GM19452 (cell line): ENCODE results near the gene VAMP1.
"Not testable (repeated sequence)": the region's sequence is repeated elsewhere in the genome, so short reads cannot be mapped to it uniquely, and the experiment has no call there.

Experiments
- ATAC-seq: cut with Tn5 transposase; IDR thresholded peaks from one replicate; pipeline ENCODE4 v1.9.1; 2021; ENCODE audit not compliant: unreplicated experiment

VAMP1 gene

DNA sequence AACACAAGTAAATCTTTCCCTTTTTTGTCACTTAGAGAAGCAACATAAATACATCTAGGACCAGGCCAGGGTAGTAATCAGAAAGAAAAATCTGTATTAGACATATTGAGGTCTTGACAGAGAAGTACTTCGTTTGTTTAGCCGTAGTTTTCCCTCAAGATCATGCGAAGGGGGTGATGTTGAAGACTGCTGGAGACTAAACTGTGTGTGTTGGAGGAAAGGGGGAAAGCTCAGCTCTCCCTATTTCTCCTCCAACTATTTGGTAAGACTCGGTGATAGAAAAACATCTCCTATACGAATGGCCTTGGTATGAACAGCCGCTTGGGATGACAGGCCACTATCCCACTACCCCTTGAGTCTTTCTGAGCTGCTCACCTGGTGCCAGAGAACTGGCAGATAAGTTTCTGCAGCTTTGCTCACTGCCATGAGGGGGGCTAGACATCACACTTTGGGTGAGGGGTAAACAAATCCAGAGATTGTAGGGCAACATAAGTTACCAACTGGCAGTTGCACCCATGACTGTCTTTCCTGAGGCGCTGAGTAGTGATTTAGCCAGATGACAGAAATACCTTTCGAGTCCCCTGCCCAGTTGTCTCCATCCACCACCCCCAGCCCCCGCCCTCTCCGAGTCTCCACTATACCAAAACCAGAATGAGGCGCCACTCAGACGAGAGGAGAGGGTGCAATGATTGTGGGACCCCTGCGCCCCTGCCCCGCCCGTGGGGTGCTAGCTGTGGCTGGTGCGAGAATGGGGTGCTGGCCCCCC, 685 bp downstream of the VAMP1 start:
- ATAC-seq, result no peak

DNA sequence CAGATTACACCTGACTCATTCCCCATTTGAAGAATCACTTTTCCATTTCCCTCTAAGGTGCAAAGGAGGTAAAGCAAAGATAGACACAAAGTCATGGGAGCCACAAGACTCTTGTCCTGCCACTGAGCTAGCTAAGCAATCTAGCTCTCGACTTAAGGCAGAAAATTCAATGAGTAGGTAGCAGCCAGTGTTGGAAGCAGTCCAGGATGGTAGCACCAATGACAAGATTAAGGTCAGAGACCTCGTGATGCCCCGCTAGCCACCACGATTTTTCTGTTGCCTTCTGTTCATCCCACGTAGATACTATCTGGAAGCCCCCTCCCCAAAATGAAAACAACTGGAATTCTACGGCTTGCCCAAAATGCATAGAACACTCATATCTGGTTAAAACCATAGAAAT, 1.4 kb downstream of the VAMP1 start:
- no peak for ATAC-seq

DNA sequence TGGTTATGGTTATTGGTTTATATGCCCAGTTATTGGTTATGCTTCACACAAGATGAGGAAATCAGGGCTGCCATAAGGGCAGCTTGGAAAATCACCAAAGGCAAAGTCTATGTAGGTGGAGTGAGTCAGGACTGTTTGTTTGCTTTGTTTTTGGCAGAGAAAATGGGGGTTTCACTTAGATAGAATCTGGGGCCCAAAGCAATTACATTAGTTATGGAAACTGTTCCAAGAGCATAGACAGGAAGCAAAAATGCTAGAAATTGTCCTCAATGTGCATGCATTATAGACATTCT, 2.2 kb downstream of the VAMP1 start:
- ATAC-seq, result no peak

DNA sequence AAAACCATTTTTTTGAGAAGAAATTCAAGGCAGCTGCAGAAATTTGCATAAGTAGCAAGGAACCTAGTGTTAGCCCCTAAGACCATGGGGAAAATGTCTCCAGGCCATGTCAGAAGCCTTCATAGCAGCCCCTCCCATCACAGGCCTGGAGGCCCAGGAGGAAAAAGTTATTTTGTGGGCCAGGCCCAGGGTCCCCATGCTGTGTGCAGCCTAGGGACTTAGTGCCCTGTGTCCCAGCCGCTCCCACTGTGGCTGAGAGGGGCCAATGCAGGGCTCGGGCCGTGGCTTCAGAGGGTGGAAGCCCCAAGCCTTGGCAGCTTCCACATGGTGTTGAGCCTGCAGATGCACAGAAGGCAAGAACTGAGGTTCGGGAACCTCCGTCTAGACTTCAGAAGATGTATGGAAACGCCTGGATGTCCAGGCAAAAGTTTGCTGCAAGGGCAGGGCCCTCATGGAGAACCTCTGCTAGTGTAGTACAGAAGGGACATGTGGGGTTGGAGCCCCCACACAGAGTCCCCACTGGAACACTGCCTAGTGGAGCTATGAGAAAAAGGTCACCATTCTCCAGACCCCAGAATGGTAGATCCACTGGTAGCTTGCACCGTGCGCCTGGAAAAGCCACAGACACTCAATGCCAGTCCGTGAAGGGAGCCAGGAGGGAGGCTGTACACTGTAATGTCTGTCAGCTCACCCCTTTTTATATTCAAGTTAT, 2.8 kb downstream of the VAMP1 start:
- ATAC-seq, result not testable (repeated sequence)

DNA sequence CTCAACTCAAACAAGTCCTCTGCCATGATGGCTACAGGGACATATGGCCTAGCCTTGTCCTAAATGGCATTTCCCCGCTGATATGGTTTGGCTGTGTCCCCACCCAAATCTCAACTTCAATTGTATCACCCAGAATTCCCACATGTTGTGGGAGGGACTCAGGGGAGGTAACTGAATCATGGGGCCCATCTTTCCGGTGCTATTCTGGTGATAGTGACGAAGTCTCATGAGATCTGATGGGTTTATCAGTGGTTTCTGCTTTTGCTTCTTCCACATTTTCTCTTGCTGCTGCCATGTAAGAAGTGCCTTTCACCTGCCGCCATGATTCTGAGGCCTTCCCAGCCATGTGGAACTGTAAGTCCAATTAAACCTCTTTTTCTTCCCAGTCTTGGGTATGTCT, 3.7 kb downstream of the VAMP1 start:
- not testable (repeated sequence) for ATAC-seq

DNA sequence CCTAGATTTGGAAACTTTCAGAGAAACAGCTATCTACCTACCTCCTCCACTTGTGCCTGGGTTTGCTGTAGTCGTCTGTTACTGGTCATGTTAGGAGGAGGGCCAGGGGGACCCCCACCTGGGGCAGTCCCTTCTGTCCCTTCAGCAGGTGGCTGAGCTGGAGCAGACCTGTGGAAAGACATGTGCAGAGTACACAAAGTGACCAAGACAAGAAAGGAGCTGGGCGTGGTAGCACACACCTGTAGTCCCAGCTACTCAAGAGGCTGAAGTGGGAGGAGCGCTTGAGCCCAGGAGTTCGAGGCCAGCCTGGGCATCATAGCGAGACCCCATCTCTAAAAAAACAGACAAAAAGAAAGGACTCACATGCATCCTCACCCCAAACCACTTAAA, 4.3 kb downstream of the VAMP1 start:
- ATAC-seq, result no peak

DNA sequence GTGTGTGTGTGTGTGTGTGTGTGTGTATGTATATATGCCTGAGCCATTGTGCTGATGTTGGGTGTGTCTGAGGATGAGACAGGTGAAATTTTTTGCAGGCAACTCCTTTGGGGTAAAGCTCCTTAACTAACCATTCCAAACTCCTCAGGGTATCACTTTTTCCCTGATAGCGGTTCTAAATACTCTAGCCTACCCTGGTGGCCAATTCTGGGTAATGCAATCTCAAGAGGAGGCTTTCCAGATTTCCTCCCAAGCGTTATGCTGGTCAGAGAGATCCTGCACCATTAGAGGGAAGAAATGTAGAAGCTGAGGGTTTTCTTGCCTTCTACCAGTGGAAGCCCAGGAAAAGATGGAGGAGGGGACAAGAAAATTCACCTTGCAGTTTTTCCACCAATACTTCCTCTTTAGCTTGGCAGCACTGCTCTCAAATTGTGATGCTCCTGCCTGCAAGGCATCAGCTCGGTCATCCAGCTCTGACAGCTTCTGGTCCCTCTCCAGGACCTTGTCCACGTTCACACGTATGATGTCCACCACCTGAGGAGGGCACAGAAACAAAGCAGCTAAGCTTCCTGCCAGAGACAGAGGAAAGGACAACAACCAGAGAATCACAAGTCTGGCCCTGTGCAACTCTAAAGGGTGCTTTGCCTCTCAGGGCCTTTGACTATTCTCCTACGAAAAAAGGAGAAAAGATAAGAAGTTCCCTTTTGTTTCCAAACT, 4.9 kb downstream of the VAMP1 start:
- no peak for ATAC-seq

DNA sequence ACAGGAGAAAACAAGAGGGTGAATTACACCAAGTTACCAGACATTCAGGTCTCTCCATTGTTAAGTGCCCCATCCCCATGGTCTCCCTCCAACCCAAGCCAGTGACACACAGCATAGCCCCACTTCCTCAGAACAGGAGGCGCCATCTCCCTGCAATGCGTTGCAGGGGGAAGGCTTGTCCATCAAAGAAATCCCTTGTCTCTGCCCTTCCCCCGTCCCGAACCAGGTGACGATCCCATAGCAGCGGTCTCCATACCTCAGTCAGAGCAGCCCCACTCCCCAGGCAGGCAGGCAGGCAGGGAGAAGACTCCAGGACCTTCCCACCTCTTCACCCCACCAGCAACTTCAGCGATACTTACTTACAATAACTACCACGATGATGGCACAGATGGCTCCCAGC, 5.9 kb downstream of the VAMP1 start:
- ATAC-seq, result no peak

DNA sequence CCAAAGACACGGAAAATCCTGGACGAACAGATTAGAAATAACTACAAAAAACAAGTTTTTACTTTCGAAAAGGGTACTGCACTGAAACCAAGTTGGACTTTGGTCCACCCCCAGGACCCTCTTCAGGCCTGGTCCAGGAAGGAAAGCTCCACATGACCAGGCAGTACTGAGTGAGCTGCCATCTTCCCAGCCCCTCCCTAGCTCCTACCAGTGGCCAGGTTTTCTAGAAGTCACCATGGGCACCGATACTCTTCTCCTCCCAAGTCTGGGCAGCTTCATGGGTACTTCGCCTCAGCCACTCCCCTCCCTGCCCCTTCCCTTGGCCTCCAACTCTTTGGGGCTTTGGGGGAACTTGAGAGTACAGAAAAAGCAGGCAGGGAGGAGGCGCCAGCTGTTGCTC, 6.6 kb downstream of the VAMP1 start:
- no peak for ATAC-seq

DNA sequence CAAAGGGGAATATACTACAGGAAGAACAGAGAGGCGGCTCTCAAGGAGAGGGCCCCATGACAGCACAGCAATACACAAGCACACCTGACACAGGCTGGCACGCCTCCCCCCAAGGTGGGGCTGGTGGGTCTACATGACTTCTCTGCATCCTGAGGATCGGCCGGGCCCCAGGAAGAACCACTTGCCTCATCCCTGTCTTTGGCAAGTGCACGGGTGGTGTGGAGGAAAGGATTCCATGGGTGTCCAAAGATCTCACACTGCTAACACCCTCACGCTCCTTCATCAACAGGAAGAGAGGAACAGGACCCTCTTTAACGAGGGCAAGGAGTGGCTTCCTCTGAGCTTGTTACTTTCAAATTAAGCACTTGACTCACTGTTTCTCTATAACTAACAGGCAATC, 7.3 kb downstream of the VAMP1 start:
- ATAC-seq, result no peak

DNA sequence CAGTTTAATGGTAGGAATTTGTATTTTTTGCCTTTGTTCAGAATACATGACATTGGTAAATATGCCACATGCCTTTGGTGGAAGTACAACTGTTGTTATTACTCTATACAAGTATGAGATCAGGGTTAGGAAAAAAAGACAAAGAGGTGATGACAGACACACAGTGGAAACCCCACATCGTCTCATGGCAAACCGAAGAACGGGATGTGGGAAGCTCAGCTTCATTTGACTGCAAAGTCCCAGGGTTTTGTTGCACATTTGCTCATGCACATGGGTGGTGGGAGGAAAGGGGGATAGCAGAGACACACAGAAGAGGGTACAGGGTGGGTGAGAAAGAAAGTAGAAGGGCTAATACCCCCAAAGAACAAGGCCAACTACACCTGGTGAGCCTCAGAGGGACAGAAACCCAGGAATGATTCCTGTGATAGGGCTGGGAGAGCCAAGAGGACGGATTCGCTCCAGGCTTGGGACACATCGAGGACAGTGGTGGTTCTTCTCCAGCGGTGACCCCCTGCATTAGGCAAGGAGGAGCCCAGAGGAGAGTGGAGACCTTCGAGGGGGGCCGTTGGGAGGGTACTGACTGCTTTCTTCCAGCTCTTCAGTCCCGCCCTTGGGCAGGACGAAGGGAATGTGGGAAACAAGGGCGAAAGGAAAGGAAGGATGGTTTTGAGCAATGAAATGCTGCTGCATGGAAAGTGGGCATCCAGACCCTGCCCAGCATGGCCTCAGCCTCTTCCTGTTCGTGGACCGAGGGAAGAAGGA, 8.1 kb downstream of the VAMP1 start:
- ATAC-seq, result no peak

DNA sequence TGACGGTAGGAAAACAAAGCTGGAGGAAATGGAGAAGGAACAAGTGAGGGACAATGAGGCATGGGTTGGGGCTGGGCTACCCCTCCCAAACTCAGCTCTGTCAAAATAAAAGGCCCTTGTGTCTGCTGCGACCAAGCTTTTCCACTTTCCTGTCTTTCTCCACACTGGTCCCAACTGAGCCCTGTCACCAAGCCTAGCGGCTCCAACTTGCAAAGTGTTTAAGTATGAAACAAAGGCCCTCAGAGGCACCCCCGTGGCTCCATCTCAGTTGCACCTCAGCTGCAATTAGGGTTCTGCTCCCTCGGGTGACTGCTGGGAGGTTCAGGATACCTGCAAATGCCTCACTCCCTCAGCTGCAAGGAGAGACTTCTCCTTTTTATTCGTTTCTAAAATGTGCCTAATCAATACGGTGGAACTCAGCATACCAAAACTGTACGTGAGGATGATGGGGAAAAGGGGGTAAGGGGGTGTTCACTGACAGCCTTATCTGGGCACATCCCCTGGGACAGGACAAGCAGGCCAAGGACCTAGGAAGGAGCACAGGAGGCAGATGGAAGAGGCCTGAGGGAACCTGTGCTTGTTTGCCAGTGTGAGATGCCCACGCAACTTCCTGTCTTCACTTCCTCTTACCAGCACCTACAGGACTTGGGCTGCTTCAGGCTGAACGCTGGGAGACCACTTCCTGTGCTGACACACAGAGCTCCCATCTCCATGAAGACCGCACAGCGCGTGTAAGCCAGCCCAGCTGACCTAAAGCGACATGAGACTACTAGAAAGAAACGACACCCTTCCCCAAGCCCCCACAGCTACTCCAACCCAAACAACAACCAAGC, 8.9 kb downstream of the VAMP1 start:
- peak; percentile 73 for ATAC-seq

DNA sequence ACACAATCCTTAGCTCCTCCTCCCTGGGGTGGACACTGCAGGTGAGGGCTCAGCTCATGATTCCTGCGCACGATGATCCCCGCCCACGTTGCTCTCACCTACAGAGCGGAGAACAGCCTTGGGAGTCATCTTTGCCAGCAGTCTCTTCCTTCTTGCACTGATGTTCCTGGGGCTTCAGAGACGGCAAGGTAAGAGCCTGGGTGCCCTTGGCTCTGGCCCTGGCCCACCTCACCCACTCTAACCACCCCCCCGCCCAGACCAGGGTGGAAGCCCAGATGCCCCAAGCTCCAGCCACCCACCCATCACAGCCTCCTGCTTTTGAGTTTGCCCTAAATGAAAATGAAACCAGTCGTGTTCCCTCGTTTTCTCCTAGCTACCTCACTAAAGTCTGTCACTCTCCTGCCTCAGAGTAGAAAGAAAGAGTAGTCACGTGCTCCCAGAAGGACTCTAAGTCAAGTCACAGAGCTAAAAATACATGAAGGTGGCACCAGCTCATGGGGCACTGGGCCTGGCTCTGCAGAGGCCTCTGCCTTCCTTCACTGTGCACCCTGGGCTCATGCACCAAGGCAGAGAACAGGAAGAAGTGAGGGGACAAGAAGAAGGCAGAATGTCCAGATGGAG, 9.6 kb downstream of the VAMP1 start:
- no peak for ATAC-seq

DNA sequence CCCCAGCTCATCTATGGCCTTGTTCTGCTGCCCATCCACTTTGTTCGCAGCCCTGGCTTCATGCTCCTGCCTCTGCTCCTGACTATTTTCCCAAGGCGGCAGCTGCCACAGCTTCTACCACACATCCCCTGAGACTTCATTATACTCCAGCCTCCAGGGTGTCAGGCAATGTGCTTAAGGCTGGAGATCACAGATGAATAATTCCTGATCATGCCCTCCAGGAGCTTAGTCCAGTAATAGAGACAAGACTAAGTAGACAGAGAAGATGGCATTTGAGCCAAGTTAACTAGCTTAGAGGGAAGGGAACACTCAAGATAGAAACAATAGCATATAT, 11.5 kb downstream of the VAMP1 start:
- no peak for ATAC-seq

DNA sequence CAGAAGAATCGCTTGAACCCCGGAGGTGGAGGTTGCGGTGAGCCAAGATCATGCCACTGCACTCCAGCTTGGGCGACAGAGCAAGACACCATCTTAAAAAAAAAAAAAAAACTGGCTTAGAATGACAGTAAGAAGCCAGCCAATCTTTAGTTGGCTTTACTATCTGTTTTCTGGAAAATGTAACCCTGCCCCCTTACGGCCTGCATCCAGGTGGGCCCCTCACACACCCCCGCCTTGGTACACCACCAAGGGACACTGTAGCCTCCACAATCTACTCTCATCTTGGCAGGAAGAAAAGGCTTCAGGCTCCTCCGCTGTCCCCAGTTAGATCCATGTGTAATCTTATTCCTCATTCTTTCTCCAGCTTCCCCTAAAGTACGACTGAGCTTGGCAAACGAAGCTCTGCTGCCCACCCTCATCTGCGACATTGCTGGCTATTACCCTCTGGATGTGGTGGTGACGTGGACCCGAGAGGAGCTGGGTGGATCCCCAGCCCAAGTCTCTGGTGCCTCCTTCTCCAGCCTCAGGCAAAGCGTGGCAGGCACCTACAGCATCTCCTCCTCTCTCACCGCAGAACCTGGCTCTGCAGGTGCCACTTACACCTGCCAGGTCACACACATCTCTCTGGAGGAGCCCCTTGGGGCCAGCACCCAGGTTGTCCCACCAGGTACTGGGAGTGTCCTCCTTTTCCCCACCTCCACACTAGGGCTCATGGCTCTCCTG, 12.0 kb downstream of the VAMP1 start:
- no peak for ATAC-seq

DNA sequence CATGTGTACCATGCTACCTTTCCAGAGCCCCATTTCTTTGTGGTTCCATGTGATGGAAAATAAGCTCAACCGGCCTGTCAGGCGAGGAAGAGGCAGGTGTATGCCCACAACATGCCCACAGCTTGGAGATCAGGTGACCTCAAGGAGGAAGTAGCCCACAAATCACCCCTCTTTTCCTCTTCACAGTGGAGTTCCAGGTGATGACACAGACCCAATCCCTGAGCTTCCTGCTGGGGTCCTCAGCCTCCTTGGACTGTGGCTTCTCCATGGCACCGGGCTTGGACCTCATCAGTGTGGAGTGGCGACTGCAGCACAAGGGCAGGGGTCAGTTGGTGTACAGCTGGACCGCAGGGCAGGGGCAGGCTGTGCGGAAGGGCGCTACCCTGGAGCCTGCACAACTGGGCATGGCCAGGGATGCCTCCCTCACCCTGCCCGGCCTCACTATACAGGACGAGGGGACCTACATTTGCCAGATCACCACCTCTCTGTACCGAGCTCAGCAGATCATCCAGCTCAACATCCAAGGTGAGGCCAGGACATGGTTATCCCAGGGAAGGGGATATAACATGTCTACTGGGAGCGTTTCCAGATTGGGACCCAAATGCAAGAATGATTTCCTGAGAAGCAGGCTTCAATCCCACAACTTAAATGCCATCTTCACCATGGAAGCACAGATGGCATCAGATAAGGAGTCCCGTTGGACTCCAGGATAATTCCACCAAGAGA, 13.1 kb downstream of the VAMP1 start:
- ATAC-seq, result no peak

DNA sequence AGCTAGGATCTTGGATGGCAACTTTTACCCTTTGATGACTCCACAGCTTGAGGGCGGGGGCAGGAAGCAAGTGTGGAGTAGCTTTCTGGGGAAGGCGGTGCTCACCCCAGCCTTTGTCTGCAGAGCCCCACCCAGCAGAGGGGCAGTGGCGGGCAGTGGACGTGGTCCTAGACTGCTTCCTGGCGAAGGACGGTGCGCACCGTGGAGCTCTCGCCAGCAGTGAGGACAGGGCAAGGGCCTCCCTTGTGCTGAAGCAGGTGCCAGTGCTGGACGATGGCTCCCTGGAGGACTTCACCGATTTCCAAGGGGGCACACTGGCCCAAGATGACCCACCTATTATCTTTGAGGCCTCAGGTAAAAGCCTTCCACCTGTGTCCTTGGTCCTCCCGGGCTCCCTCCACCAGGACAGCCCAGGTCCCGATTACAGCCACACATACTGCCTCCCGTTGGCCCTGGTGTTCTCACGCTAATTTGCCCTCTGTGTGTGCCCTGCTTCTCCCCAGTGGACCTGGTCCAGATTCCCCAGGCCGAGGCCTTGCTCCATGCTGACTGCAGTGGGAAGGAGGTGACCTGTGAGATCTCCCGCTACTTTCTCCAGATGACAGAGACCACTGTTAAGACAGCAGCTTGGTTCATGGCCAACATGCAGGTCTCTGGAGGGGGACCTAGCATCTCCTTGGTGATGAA, 17.4 kb downstream of the VAMP1 start:
- no peak for ATAC-seq

DNA sequence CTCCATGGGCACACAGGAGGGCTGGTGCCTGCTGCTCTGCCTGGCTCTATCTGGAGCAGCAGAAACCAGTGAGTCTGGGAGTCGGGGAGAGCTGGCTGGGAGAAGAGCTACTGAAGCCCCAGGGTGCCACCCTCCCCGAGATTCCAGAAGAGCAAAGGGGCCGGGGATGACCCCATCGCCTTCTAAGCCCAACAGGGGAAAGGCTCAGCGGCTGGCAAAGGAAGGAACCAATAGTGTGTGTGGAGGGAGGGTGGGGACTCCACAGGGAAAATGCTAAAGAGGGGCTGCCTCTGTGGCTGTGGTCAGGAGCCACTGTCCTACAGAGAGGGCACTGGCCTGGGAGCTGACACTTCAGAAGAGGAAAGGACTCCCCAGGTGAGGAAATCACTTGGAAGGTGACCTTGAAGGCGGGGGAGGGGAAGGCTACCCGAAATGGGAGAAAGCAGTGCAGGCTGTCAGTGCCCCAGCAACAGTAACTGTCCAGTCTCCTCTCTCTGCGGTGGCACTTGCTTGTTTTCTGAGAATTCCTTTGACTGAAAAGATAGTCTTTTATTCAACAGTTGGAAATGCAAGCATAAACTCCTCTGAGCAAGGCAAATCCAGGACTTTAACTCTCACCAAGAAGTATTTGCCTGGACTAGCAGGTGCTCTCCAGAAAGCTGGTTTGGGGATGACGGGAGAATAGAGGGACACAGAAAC, 18.1 kb downstream of the VAMP1 start:
- ATAC-seq, result no peak
